Calu3 (cell line): Measurements from ENCODE around the gene RARA. TPM values are rescaled to one million over a fixed set of nuclear protein-coding genes. Genes with fewer than 3 reads are reported as not detected.

Source experiments
- BruUV-seq: library from RNA; stranded (reverse); fragments of 400-500 nt; replicated peaks from 2 replicates; lab custom pipeline; 2021; lab: Mats Ljungman, UMichigan
- CTCF ChIA-PET: fragments of 300-600 bp; sonication (Branson Sonifier 250); formaldehyde crosslinking; loops from one replicate; lab custom pipeline; 2022; ENCODE audit warnings: antibody characterized with exemption; lab: Charles Lee
- DNase-seq: peaks from one replicate; pipeline ENCODE4 v3.0.0; 2022
- H3K27ac Mint-ChIP-seq: one replicate; pipeline ENCODE4 v1.8.0; 2022; ENCODE audit warnings: mixed read lengths; ENCODE audit not compliant: unreplicated experiment
- H3K27me3 Mint-ChIP-seq: one replicate; pipeline ENCODE4 v1.8.0; 2022; ENCODE audit warnings: mixed read lengths; ENCODE audit not compliant: unreplicated experiment
- H3K36me3 Mint-ChIP-seq: one replicate; pipeline ENCODE4 v1.8.0; 2022; ENCODE audit warnings: mild to moderate bottlenecking, moderate library complexity, mixed read lengths; ENCODE audit not compliant: insufficient read depth, unreplicated experiment
- H3K4me1 Mint-ChIP-seq: one replicate; pipeline ENCODE4 v1.8.0; 2022; ENCODE audit warnings: mild to moderate bottlenecking, low read depth, mixed read lengths; ENCODE audit not compliant: unreplicated experiment
- H3K4me3 Mint-ChIP-seq: one replicate; pipeline ENCODE4 v1.8.0; 2022; ENCODE audit warnings: mild to moderate bottlenecking, low read depth, moderate library complexity, mixed read lengths; ENCODE audit not compliant: unreplicated experiment
- H3K9me3 Mint-ChIP-seq: one replicate; pipeline ENCODE4 v1.8.0; 2022; ENCODE audit warnings: low read depth, mixed read lengths; ENCODE audit not compliant: unreplicated experiment
- intact Hi-C: fragments of 100-400 bp; cut with micrococcal nuclease; formaldehyde crosslinking; loops from one replicate; pipeline ENCODE4 v1.10.0; 2022; ENCODE audit not compliant: unreplicated experiment
- total RNA-seq: library from RNA; stranded (reverse); gene quantifications from 2 replicates; pipeline ENCODE4 v1.2.3, GENCODE V29; 2022
- TF ChIP-seq, protein P1 (sequence below): fragments of 200-600 bp; IDR thresholded peaks from one replicate; pipeline ENCODE4 v1.8.0; 2022; ENCODE audit warnings: antibody characterized with exemption; ENCODE audit not compliant: unreplicated experiment

RARA gene
- total RNA-seq, 1 experiment from 2014 or later = 150 TPM

DNA sequence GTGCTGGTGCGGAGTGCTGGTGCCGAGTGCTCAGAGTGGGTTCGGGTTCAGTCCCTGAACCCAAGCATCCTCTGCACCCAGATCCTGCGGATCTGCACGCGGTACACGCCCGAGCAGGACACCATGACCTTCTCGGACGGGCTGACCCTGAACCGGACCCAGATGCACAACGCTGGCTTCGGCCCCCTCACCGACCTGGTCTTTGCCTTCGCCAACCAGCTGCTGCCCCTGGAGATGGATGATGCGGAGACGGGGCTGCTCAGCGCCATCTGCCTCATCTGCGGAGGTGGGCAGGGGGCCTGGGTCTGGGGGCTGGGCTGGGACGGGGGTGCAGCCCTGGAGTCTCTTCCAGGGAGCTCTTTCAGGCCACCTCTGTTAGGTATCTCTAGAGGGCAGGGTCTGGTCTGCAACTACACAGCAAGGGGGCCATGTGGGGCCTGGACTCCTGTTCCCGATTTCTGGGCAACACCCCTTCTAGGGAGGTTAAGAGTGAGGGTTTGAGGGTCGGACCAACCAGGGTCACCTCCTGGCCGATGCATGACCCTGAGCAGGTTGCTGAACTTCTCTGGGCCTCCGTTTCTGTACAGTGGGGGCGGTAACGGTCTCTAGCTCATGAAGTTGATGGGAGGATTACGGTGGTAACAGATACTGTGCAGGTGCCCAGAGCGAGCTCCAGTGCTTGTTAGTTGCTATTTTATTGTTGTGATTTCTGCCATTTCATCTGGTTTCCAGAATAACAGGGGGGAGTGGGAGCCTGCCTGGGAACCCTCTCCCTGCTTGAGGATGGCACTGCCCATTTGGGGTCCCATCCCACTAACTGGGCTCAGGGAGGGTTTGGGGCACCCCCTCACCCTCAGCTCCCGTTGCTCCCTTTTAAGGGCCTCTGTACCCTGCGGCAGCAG is 45.5 kb downstream of the RARA start:
- no peaks in the 10 kb centered on the region for H3K27me3 Mint-ChIP-seq
- no peaks in the 10 kb centered on the region for H3K9me3 Mint-ChIP-seq
- H3K4me1 Mint-ChIP-seq = peaks cover 36% of the 10 kb centered on the region
- no peak overlapping the region for H3K27ac Mint-ChIP-seq
- no peak overlapping the region for H3K4me3 Mint-ChIP-seq
- BruUV-seq = no TSS peak
- intact Hi-C loops = loop anchor here (1.0 to 5.0 kb wide), 4 partner anchors 51 to 722 kb away; no protein-coding TSS in a partner anchor
- CTCF ChIA-PET = interaction anchor here (0.5 to 37.0 kb wide), 36 partner anchors 8 to 424 kb away, joined by 3 to 1520 read pairs (median 4); partner anchors contain the start of genes GJD3, IGFBP4, RARA and TOP2A
- TF ChIP-seq, protein P1, sequence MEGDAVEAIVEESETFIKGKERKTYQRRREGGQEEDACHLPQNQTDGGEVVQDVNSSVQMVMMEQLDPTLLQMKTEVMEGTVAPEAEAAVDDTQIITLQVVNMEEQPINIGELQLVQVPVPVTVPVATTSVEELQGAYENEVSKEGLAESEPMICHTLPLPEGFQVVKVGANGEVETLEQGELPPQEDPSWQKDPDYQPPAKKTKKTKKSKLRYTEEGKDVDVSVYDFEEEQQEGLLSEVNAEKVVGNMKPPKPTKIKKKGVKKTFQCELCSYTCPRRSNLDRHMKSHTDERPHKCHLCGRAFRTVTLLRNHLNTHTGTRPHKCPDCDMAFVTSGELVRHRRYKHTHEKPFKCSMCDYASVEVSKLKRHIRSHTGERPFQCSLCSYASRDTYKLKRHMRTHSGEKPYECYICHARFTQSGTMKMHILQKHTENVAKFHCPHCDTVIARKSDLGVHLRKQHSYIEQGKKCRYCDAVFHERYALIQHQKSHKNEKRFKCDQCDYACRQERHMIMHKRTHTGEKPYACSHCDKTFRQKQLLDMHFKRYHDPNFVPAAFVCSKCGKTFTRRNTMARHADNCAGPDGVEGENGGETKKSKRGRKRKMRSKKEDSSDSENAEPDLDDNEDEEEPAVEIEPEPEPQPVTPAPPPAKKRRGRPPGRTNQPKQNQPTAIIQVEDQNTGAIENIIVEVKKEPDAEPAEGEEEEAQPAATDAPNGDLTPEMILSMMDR = no peak
- H3K36me3 Mint-ChIP-seq = peaks cover 78% of the 10 kb centered on the region
- no peak for DNase-seq

DNA sequence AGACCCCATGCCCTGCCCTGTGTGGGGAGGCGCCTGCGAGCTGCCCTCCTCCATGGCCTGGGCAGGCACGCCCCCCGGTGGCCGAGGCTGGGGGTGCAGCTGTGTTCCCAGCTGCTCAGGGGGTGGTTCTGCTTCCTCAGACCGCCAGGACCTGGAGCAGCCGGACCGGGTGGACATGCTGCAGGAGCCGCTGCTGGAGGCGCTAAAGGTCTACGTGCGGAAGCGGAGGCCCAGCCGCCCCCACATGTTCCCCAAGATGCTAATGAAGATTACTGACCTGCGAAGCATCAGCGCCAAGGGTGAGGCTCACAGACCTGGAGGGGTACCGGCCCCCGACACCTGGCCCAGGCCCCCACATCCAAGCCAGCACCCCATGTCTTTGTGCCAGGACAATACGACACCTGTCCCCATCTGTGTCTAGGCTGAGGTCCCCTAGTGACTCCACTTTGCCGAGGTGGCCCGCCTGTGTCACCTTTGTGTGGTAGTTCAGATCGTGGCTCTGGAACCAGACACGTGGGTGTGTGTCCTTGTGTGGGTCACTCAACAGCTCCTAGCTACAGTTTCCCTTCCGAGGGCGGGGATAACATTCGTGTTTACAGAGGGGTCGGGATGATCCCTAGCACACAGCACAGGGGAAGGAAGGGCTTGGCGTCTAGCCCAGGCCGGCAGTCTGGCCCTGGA is 46.3 kb downstream of the RARA start:
- CTCF ChIA-PET = interaction anchor here (0.5 to 37.0 kb wide), 32 partner anchors 8 to 333 kb away, joined by 3 to 1520 read pairs (median 4); partner anchors contain the start of genes GJD3, IGFBP4, RARA and TOP2A
- peaks cover 29% of the 10 kb centered on the region for H3K4me1 Mint-ChIP-seq
- no peak overlapping the region for H3K27ac Mint-ChIP-seq
- no TSS peak for BruUV-seq
- H3K27me3 Mint-ChIP-seq = no peaks in the 10 kb centered on the region
- peak; percentile 100 for DNase-seq
- TF ChIP-seq, protein P1 = no peak
- H3K36me3 Mint-ChIP-seq = peaks cover 70% of the 10 kb centered on the region
- H3K9me3 Mint-ChIP-seq = no peaks in the 10 kb centered on the region
- intact Hi-C loops = loop anchor here (1.0 to 5.0 kb wide), 4 partner anchors 52 to 723 kb away; no protein-coding TSS in a partner anchor
- no peak overlapping the region for H3K4me3 Mint-ChIP-seq

DNA sequence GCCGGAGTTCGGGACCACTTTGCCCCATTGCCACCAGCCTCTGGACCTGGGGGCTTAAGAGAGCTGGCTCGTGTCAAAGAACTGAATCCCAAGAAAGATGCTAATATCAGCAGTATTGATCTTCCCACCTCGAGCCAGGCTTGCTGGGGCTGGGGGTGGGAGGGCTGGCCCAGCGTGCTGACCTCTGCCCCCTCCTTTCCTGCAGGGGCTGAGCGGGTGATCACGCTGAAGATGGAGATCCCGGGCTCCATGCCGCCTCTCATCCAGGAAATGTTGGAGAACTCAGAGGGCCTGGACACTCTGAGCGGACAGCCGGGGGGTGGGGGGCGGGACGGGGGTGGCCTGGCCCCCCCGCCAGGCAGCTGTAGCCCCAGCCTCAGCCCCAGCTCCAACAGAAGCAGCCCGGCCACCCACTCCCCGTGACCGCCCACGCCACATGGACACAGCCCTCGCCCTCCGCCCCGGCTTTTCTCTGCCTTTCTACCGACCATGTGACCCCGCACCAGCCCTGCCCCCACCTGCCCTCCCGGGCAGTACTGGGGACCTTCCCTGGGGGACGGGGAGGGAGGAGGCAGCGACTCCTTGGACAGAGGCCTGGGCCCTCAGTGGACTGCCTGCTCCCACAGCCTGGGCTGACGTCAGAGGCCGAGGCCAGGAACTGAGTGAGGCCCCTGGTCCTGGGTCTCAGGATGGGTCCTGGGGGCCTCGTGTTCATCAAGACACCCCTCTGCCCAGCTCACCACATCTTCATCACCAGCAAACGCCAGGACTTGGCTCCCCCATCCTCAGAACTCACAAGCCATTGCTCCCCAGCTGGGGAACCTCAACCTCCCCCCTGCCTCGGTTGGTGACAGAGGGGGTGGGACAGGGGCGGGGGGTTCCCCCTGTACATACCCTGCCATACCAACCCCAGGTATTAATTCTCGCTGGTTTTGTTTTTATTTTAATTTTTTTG is 47.1 kb downstream of the RARA start:
- DNase-seq = no peak
- CTCF ChIA-PET = interaction anchor here (0.7 to 37.0 kb wide), 14 partner anchors 11 to 520 kb away, joined by 3 to 1520 read pairs (median 19); partner anchors contain the start of genes RARA and TOP2A
- H3K27ac Mint-ChIP-seq = no peak overlapping the region
- no peaks in the 10 kb centered on the region for H3K9me3 Mint-ChIP-seq
- TF ChIP-seq, protein P1 = no peak
- BruUV-seq = no TSS peak
- peaks cover 63% of the 10 kb centered on the region for H3K36me3 Mint-ChIP-seq
- no peak overlapping the region for H3K4me3 Mint-ChIP-seq
- intact Hi-C loops = loop anchor here (1.0 to 5.0 kb wide), 4 partner anchors 53 to 724 kb away; no protein-coding TSS in a partner anchor
- no peaks in the 10 kb centered on the region for H3K27me3 Mint-ChIP-seq
- peaks cover 34% of the 10 kb centered on the region for H3K4me1 Mint-ChIP-seq
